Muscle layer of duodenum (tissue), 2 donors: ENCODE results near the gene COPS7A.

Experiments
- H3K27ac ChIP-seq: one replicate; pipeline ENCODE4 v1.7.0; 2013; ENCODE audit warnings: mild to moderate bottlenecking, low read length
- H3K27me3 ChIP-seq: one replicate; pipeline ENCODE4 v1.7.0; 2013; ENCODE audit warnings: low read depth, mild to moderate bottlenecking, control low read depth, low read length
- H3K36me3 ChIP-seq, 2 donors: one replicate each; pipeline ENCODE4 v1.7.0; 2013; ENCODE audit warnings: low read length in 2 of 2, control low read depth in 1 of 2, mild to moderate bottlenecking in 1 of 2; ENCODE audit not compliant: insufficient read depth in 2 of 2, control insufficient read depth in 1 of 2
- H3K4me1 ChIP-seq, 2 donors: one replicate each; pipeline ENCODE4 v1.7.0; 2013; ENCODE audit warnings: low read length in 2 of 2, mild to moderate bottlenecking in 2 of 2, control low read depth in 1 of 2, moderate library complexity in 1 of 2; ENCODE audit not compliant: insufficient read depth in 2 of 2, control insufficient read depth in 1 of 2
- H3K4me3 ChIP-seq, 2 donors: one replicate each; pipeline ENCODE4 v1.7.0; 2013; ENCODE audit warnings: low read length in 2 of 2, low read depth in 1 of 2, mild to moderate bottlenecking in 1 of 2
- H3K9me3 ChIP-seq, 2 donors: one replicate each; pipeline ENCODE4 v1.7.0; 2013; ENCODE audit warnings: low read length in 2 of 2, control low read depth in 1 of 2, mild to moderate bottlenecking in 1 of 2; ENCODE audit not compliant: control insufficient read depth in 1 of 2
- donor health status: healthy.

Gene COPS7A

DNA sequence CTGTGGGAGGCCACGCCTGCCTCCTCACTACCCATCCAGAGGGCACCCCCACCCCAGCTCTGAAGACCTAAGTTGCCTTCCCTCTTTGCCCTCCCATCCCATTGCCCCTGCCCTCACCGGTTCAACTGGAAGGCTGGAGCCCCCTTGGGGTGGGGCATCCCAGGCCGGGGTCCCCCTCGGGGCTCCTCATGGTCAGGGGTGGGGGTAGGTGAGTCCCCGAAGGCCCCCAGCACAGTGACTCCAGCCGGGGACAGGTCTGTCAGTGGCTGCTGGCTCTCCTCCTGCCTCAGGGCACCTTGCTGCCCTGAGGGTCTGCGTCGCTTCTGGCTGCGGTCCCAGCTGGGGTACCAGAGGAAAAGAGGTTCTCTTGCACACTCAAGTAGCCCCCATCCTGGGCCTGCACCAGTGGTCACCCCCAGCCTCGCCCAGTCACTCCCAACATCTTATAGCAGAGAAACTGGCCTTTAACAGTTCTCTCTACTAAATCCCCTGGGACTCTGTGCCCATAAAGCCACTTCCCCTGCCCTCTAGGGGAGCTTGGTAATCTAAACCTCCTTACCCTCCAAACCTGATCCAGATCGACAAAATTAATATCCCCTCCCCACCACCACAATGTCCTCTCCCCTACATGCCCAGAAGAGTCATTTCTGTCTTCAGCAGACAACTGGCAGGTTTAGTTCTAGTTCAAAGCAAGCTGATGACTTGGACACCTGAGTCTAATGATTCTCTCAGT, 28.4 kb upstream of the COPS7A start:
- Histone ChIP-seq H3K4me3 (no peak overlapping the region), H3K27me3 (peaks cover 11% of the 10 kb centered on the region), H3K4me1 (peaks cover 0 to 12% of the 10 kb centered on the region in 2 donors), H3K27ac (no peak overlapping the region), H3K36me3 (no peaks in the 10 kb centered on the region), H3K9me3 (no peaks in the 10 kb centered on the region)

GRCh38 chr12:6696690-6697583, 26.9 kb upstream of the COPS7A start:
- Histone ChIP-seq H3K27ac (no peak overlapping the region), H3K4me1 (peaks cover 0 to 9% of the 10 kb centered on the region in 2 donors), H3K27me3 (peaks cover 22% of the 10 kb centered on the region)

GRCh38 chr12:6697584-6698351, 26.1 kb upstream of the COPS7A start:
- Histone ChIP-seq H3K27ac (no peak overlapping the region), H3K4me3 (no peak overlapping the region), H3K27me3 (peaks cover 22% of the 10 kb centered on the region)

More at GRCh38 chr12:6696690-6697583, 26.9 kb upstream of the COPS7A start:
- H3K4me3 ChIP-seq: no peak overlapping the region
- peaks cover 0 to 6% of the 10 kb centered on the region in 2 donors for H3K9me3 ChIP-seq
- H3K36me3 ChIP-seq: no peaks in the 10 kb centered on the region

DNA sequence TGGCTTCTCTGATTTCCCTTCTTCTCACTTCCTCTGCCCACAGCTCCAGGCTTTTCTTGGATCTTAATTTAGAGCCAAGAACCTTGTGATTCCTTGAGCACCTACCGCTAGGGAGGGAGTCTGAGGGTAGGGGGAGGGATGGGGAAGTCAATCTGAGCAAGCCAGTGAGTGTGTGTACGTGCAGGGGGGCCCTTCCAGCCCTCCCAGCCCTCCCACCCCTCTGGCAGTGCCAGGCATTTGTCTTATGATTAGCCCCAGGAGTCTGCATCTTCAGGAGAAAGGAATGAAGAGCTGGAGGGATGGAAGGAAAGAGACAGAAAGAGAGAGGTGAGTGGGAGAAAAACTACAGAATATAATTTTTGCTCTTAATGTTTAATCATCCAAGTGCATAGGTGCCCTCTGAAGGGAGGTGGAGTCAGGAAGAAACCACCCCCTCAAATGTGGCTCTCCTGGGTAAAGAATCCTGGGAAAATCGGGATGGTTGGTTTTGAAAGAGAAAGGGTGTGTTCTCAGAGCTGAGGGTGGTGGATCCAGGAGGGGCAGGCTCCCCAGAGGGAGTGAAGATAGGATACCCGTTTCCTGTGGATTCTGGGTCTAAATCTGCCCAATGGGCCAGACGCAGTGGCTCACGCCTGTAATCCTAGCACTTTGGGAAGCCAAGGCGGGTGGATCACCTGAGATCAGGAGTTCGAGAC, 25.3 kb upstream of the COPS7A start:
- Histone ChIP-seq H3K27ac (no peak overlapping the region), H3K36me3 (no peaks in the 10 kb centered on the region), H3K27me3 (peaks cover 22% of the 10 kb centered on the region), H3K9me3 (peaks cover 0 to 6% of the 10 kb centered on the region in 2 donors), H3K4me1 (peaks cover 0 to 9% of the 10 kb centered on the region in 2 donors), H3K4me3 (no peak overlapping the region)

More at GRCh38 chr12:6697584-6698351, 26.1 kb upstream of the COPS7A start:
- Histone ChIP-seq H3K9me3 (peaks cover 0 to 6% of the 10 kb centered on the region in 2 donors), H3K36me3 (no peaks in the 10 kb centered on the region), H3K4me1 (peaks cover 0 to 9% of the 10 kb centered on the region in 2 donors)

DNA sequence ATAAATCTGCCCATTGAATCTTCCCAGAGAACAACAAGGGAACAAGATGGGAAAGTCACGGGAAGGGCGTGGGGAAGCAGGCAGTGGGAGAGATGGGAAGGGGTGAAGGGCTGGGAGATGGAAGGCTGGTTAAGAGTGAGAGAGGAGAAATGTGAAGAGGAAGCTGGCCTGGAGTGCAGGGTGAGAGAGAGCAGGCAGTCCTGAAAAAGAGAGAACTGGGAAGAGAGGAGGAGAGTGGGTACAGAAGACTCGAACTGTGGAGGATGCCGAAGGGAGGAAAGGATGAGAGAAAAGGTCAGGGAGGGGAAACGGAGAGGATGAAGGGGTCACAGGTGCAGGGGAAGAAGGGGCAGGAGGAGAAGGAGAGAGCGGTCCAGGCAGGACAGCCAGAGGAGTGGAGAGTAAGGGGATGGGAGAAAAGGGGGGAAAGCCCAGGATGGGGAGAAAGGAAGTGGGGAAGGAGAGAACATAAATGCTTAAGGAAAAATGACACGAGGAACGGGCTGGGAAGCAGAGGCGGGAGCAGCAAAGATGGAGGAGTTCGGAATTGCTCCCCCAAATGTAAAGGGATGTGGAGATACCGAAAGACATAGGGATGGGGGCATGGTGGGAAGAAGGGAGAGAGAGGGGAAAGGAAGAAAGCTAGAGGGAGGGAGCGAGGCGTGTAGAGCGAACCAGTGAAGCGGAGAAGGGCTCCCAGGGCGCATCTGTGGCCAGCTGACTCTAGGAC, 24.4 kb upstream of the COPS7A start:
- H3K9me3 ChIP-seq: peaks cover 0 to 6% of the 10 kb centered on the region in 2 donors
- peak overlapping the region in 1 of 2 donors; percentile 65 for H3K4me3 ChIP-seq
- peaks cover 22% of the 10 kb centered on the region for H3K27me3 ChIP-seq
- H3K27ac ChIP-seq: no peak overlapping the region
- no peaks in the 10 kb centered on the region for H3K36me3 ChIP-seq
- H3K4me1 ChIP-seq: peaks cover 0 to 9% of the 10 kb centered on the region in 2 donors

GRCh38 chr12:6699989-6700645, 23.7 kb upstream of the COPS7A start:
- Histone ChIP-seq H3K4me1 (peaks cover 0 to 9% of the 10 kb centered on the region in 2 donors), H3K9me3 (peaks cover 0 to 6% of the 10 kb centered on the region in 2 donors), H3K4me3 (peak overlapping the region; percentile 11 to 65), H3K27ac (no peak overlapping the region), H3K36me3 (no peaks in the 10 kb centered on the region), H3K27me3 (peaks cover 22% of the 10 kb centered on the region)

GRCh38 chr12:6700646-6701051, 23.2 kb upstream of the COPS7A start, which contains the start of gene PIANP:
PIANP (minus strand) TSS chr12:6700815; CDS start chr12:6698061, 2,754 bp downstream.
- H3K27ac ChIP-seq: no peak within 1 kb of the TSS

GRCh38 chr12:6701078-6701768, 22.6 kb upstream of the COPS7A start:
- peaks cover 0 to 9% of the 10 kb centered on the region in 2 donors for H3K4me1 ChIP-seq
- peak overlapping the region in 1 of 2 donors; percentile 46 for H3K4me3 ChIP-seq
- H3K36me3 ChIP-seq: no peaks in the 10 kb centered on the region
- peaks cover 22% of the 10 kb centered on the region for H3K27me3 ChIP-seq
- H3K9me3 ChIP-seq: peaks cover 0 to 6% of the 10 kb centered on the region in 2 donors
- no peak overlapping the region for H3K27ac ChIP-seq

More at GRCh38 chr12:6700646-6701051, 23.2 kb upstream of the COPS7A start, which contains the start of gene PIANP:
- peak within 1 kb of the TSS; percentile 11 to 65 for H3K4me3 ChIP-seq
- peaks cover 22% of the 10 kb centered on the region for H3K27me3 ChIP-seq
- H3K36me3 ChIP-seq: no peaks in the 10 kb centered on the region
- H3K9me3 ChIP-seq: peaks cover 0 to 6% of the 10 kb centered on the region in 2 donors
- H3K4me1 ChIP-seq: peaks cover 0 to 9% of the 10 kb centered on the region in 2 donors

- Histone ChIP-seq H3K36me3 (no peaks in the 10 kb centered on the region), H3K9me3 (peaks cover 0 to 6% of the 10 kb centered on the region in 2 donors), H3K27me3 (peaks cover 16% of the 10 kb centered on the region), H3K4me3 (no peak overlapping the region), H3K27ac (no peak overlapping the region), H3K4me1 (peaks cover 0 to 9% of the 10 kb centered on the region in 2 donors)
Observed at GRCh38 chr12:6703631-6704030, 20.2 kb upstream of the COPS7A start.
